CD4-positive, CD25-positive, alpha-beta regulatory T cell (primary cell): ENCODE measurements around the gene DAAM1. TPM values are rescaled to one million over a fixed set of nuclear protein-coding genes. Genes with fewer than 3 reads are reported as not detected.

Experiments used
- ATAC-seq, 2 donors: fragments of 150-1000 bp; cut with Tn5 transposase; one replicate each; pipeline ENCODE4 v1.10.0; 2021; ENCODE audit warnings: low read depth in 2 of 2, moderate number of reproducible peaks in 2 of 2, moderate library complexity in 1 of 2
- DNase-seq, 3 donors: peaks; one replicate each; pipeline versions ENCODE4 v3.0.0 to v3.0.0-alpha.2; 2012 to 2022; ENCODE audit warnings: mixed read lengths in 1 of 3
- H3K27ac ChIP-seq: one replicate; pipeline ENCODE4 v1.7.0; 2013; ENCODE audit warnings: mild to moderate bottlenecking, low read length; ENCODE audit not compliant: insufficient read depth, poor library complexity, severe bottlenecking
- H3K27me3 ChIP-seq: one replicate; pipeline ENCODE4 v1.7.0; 2013; ENCODE audit warnings: low read length; ENCODE audit not compliant: control insufficient read depth, insufficient read depth
- H3K36me3 ChIP-seq: one replicate; pipeline ENCODE4 v1.7.0; 2013; ENCODE audit warnings: mild to moderate bottlenecking, low read length, moderate library complexity; ENCODE audit not compliant: control insufficient read depth, insufficient read depth
- H3K4me1 ChIP-seq: 2 replicates; pipeline ENCODE4 v1.7.0; 2013; ENCODE audit warnings: mild to moderate bottlenecking, low read length; ENCODE audit not compliant: insufficient read depth, control insufficient read depth, poor library complexity, severe bottlenecking
- H3K4me3 ChIP-seq: one replicate; pipeline ENCODE4 v1.7.0; 2013; ENCODE audit warnings: low read depth, mild to moderate bottlenecking, low read length, moderate library complexity
- H3K9me3 ChIP-seq, 2 experiments: 1 replicate in 1 of 2; 2 replicates in 1 of 2; pipeline ENCODE4 v1.7.0; 2013; ENCODE audit warnings: low read length in 2 of 2, mild to moderate bottlenecking in 1 of 2, moderate library complexity in 1 of 2; ENCODE audit not compliant: control insufficient read depth in 2 of 2
- H3K27ac Mint-ChIP-seq, 3 donors: one replicate each; pipeline ENCODE4 v1.8.0; 2020 to 2022; ENCODE audit warnings: mild to moderate bottlenecking in 3 of 3, mixed read lengths in 3 of 3, moderate library complexity in 2 of 3
- H3K27me3 Mint-ChIP-seq: one replicate; pipeline ENCODE4 v1.8.0; 2022; ENCODE audit warnings: mild to moderate bottlenecking, mixed read lengths
- H3K36me3 Mint-ChIP-seq: one replicate; pipeline ENCODE4 v1.8.0; 2020; ENCODE audit warnings: mixed read lengths
- H3K4me1 Mint-ChIP-seq, 4 donors: one replicate each; pipeline ENCODE4 v1.8.0; 2020 to 2022; ENCODE audit warnings: mixed read lengths in 4 of 4, mild to moderate bottlenecking in 1 of 4
- H3K4me3 Mint-ChIP-seq, 4 donors: one replicate each; pipeline ENCODE4 v1.8.0; 2020 to 2022; ENCODE audit warnings: mild to moderate bottlenecking in 4 of 4, mixed read lengths in 4 of 4, moderate library complexity in 3 of 4
- H3K9me3 Mint-ChIP-seq, 7 donors: one replicate each; pipeline ENCODE4 v1.8.0; 2020 to 2022; ENCODE audit warnings: mixed read lengths in 7 of 7, mild to moderate bottlenecking in 3 of 7, moderate library complexity in 2 of 7
- polyA plus RNA-seq, 4 donors: library from polyadenylated mRNA; unstranded; fragments of 300-500 nt; fragmentation: Illumina TruSeq; gene quantifications; one replicate each; pipeline ENCODE4 v1.2.3, GENCODE V29; 2021
- total RNA-seq: library from RNA; stranded (reverse); gene quantifications from one replicate; pipeline ENCODE4 v1.2.3, GENCODE V29; 2022

The DAAM1 gene
- total and polyA plus RNA-seq, 5 donors from 2014 or later: 6.1 to 36.5 (median 11.2) TPM

DNA sequence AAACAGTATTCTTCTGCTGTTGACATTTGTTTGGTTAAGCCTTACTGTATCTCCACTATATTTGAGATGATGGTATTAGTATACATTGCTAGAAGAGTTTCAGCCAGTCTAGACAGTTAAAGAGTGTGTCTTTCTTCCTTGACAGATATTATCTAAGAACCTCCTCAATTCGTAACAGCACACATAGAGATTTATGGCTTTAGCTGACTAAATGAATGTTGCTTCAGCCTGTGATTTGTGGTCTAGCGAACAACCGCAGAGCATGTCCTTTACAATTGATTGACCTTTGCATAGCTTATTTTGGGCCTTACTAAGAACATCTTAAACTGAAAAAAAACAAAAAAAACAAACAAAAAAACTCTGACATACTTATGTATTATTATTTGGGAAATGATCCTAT lies 122.2 kb downstream of the DAAM1 start:
- Histone ChIP-seq H3K4me1 (no peaks in the 10 kb centered on the region), H3K9me3 (no peaks in the 10 kb centered on the region), H3K27me3 (no peaks in the 10 kb centered on the region), H3K27ac (no peak overlapping the region), H3K36me3 (no peaks in the 10 kb centered on the region), H3K4me3 (no peak overlapping the region)
- ATAC-seq (no peak), DNase-seq (no peak)
- no peak overlapping the region for H3K27ac Mint-ChIP-seq
- no peak overlapping the region for H3K4me3 Mint-ChIP-seq
- H3K27me3 Mint-ChIP-seq: no peaks in the 10 kb centered on the region
- peaks cover 4 to 27% (median 14%) of the 10 kb centered on the region in 4 donors for H3K4me1 Mint-ChIP-seq
- no peaks in the 10 kb centered on the region for H3K9me3 Mint-ChIP-seq
- peaks cover 4% of the 10 kb centered on the region for H3K36me3 Mint-ChIP-seq

DNA sequence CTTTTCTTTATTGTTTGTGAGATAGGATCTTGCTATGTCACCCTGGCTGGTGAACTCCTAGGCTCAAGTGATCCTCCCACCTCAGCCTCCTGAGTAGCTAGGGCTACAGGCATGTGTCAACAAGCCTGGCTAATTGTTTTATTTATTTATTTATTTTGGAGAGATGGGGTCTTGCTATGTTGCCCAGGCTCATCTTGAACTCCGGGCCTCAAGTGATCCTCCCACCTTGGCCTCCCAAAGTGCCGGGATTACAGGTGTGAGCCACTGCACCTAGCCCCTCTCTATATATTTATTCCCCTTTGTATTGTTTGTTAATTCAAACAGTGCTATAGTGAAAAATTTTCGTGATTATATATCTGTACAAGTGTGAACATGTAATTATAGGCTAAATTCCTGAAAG lies 123.3 kb downstream of the DAAM1 start:
- no peak for ATAC-seq
- H3K9me3 Mint-ChIP-seq: no peaks in the 10 kb centered on the region
- H3K4me1 ChIP-seq: no peaks in the 10 kb centered on the region
- H3K27ac Mint-ChIP-seq: no peak overlapping the region
- no peaks in the 10 kb centered on the region for H3K9me3 ChIP-seq
- no peak overlapping the region for H3K4me3 ChIP-seq
- H3K27me3 ChIP-seq: no peaks in the 10 kb centered on the region
- peaks cover 4% of the 10 kb centered on the region for H3K36me3 Mint-ChIP-seq
- H3K4me3 Mint-ChIP-seq: no peak overlapping the region
- peaks cover 0 to 18% (median 8%) of the 10 kb centered on the region in 4 donors for H3K4me1 Mint-ChIP-seq
- no peaks in the 10 kb centered on the region for H3K36me3 ChIP-seq
- H3K27me3 Mint-ChIP-seq: no peaks in the 10 kb centered on the region
- no peak for DNase-seq
- no peak overlapping the region for H3K27ac ChIP-seq

DNA sequence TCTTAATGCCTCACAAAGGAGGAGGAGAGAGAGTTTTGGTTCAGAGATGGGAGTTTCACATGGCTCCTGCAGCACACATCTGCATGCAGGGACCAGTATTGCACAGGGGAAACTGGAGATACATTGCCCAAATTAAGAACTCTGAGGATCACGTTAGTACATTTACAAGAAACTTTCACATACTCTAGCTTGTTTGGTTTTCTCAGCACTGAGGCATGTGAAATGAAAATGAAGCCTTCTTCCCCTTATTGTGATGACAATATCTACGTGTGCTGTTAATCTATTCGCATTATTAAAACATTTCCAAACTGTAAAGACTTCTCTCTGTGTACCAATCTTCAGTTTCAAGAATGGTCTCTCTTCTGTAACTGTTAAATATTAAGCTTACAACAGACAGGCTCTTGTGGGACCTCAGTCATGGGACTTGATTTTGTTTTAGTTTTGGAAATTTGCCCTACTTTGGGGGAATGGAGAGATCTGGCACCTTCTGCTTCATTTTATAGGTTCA lies 124.7 kb downstream of the DAAM1 start:
- Histone ChIP-seq H3K9me3 (no peaks in the 10 kb centered on the region), H3K4me1 (no peaks in the 10 kb centered on the region), H3K27ac (no peak overlapping the region), H3K36me3 (no peaks in the 10 kb centered on the region), H3K27me3 (no peaks in the 10 kb centered on the region), H3K4me3 (no peak overlapping the region)
- no peaks in the 10 kb centered on the region for H3K9me3 Mint-ChIP-seq
- no peak for ATAC-seq
- peaks cover 0 to 7% (median 4%) of the 10 kb centered on the region in 4 donors for H3K4me1 Mint-ChIP-seq
- DNase-seq: no peak
- H3K27ac Mint-ChIP-seq: no peak overlapping the region
- no peaks in the 10 kb centered on the region for H3K27me3 Mint-ChIP-seq
- peaks cover 4% of the 10 kb centered on the region for H3K36me3 Mint-ChIP-seq
- no peak overlapping the region for H3K4me3 Mint-ChIP-seq

DNA sequence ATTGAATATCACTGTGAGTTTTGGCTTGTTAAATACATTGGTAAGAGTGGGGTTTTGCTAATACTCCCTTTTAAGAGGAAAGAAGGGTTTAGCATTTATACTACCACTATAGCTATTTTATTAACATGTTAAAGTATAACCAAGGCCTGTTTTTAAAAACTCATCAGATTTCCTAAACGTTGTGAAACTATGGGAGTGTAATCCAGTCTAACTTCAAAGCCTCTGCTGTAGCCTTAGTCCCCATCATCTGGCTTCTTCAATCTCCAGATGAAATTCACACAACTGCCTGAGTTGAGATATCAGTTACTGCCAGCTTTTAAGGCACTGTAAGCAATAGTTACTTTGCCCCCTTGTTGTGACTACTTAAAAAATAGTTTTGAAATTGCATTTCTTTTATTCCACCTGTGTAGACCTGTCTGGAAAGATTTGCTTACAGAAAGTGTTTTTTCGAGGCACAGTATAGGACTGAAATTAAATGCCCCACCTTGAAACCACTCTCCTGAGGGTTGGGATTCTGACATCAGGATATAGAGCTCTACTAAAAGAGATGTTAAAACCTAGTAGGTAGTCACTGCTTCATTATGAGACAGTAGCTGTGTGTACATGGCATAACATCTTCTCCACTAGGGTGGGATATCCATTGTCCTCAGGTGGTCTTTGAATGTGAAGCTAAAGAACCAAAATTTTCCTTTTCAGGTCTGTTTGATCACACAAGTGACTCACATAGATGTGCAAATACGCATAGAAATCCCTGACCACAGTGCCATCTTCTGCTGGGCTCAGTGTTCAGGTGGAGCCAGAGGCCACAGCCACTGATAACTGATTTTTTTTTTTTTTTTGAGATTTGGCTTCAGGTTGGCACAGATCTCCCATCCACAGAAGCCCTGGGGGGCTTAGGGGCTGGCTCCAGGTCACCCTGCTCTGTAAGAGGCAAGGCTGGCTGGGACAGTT lies 125.5 kb downstream of the DAAM1 start:
- Histone ChIP-seq H3K4me1 (no peaks in the 10 kb centered on the region), H3K27ac (no peak overlapping the region), H3K27me3 (no peaks in the 10 kb centered on the region), H3K36me3 (no peaks in the 10 kb centered on the region), H3K4me3 (no peak overlapping the region), H3K9me3 (no peaks in the 10 kb centered on the region)
- H3K4me3 Mint-ChIP-seq: no peak overlapping the region
- peaks cover 0 to 7% (median 4%) of the 10 kb centered on the region in 4 donors for H3K4me1 Mint-ChIP-seq
- no peak overlapping the region for H3K27ac Mint-ChIP-seq
- ATAC-seq (no peak), DNase-seq (no peak)
- no peaks in the 10 kb centered on the region for H3K9me3 Mint-ChIP-seq
- peaks cover 4% of the 10 kb centered on the region for H3K36me3 Mint-ChIP-seq
- H3K27me3 Mint-ChIP-seq: no peaks in the 10 kb centered on the region

DNA sequence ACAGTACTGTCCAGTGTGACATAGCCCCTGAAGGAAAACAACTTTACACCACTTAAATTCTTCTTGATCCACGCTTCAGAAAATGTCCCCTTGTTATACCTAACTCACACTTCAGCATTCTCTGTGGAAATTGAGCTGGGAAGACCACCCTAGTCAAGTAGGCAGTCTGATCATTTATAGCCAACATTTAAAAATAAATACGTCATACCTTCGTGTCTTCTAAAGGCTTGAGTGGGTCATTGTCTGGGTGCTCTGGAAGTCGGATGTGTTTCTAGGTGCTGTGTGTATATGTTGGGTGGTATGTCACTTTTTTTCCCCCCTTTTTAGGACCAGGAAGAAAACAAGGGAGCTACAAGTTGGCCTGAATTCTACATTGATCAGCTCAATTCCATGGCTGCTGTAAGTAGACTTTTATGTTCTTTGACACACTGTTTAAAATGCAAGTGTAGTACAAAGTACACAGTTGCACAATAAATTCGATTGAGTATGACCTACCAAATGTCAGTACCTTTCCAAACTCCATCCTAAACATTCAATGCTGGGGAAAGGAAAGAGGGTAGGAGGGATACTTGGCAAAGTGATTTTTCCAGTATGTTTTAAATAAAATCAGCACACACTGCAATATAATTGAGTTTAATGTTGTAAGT lies 126.6 kb downstream of the DAAM1 start:
- Mint-ChIP-seq H3K27me3 (no peaks in the 10 kb centered on the region), H3K4me3 (no peak overlapping the region), H3K36me3 (peaks cover 4% of the 10 kb centered on the region), H3K9me3 (no peaks in the 10 kb centered on the region), H3K27ac (no peak overlapping the region), H3K4me1 (peaks cover 0 to 7% (median 4%) of the 10 kb centered on the region in 4 donors)
- Histone ChIP-seq H3K27me3 (no peaks in the 10 kb centered on the region), H3K36me3 (no peaks in the 10 kb centered on the region), H3K4me1 (no peaks in the 10 kb centered on the region), H3K9me3 (no peaks in the 10 kb centered on the region), H3K27ac (no peak overlapping the region), H3K4me3 (no peak overlapping the region)
- no peak for ATAC-seq
- DNase-seq: no peak

DNA sequence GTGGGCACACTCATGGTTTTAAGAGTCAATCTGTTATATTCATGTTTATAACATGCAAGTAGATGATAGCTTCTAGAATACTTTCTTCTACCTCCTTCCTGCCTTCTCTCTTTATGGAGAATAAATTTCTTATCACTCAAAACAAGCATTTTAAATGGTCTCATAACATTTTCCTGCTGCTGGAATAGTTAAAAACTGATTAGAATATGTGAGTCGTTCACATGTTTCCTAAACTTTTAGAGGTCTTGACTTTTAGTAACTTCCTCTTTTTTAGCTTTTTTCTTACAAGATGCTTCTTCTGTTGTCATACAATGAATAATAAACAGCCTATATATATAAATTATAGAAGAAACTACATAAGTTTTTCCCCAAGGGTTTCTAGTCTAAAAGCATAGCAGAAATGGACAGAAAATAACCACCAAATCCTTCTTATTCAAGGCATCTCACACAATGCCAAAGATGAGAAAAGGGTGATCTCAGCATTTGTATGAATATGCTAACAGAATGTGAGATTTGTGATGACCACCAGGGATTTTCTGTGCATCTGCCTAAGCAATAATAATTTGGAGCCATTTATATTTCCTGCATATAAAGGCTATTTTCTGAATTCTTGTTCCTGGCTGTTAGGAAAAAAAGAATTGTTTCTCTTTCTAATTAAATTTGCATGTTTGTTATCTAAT lies 127.8 kb downstream of the DAAM1 start:
- Histone ChIP-seq H3K4me3 (no peak overlapping the region), H3K36me3 (peaks cover 6% of the 10 kb centered on the region), H3K4me1 (no peaks in the 10 kb centered on the region), H3K27me3 (no peaks in the 10 kb centered on the region), H3K27ac (no peak overlapping the region), H3K9me3 (no peaks in the 10 kb centered on the region)
- H3K36me3 Mint-ChIP-seq: peaks cover 9% of the 10 kb centered on the region
- no peak overlapping the region for H3K27ac Mint-ChIP-seq
- DNase-seq (no peak), ATAC-seq (no peak)
- H3K9me3 Mint-ChIP-seq: no peaks in the 10 kb centered on the region
- no peaks in the 10 kb centered on the region for H3K27me3 Mint-ChIP-seq
- H3K4me3 Mint-ChIP-seq: no peak overlapping the region
- peaks cover 0 to 4% (median 0%) of the 10 kb centered on the region in 4 donors for H3K4me1 Mint-ChIP-seq

DNA sequence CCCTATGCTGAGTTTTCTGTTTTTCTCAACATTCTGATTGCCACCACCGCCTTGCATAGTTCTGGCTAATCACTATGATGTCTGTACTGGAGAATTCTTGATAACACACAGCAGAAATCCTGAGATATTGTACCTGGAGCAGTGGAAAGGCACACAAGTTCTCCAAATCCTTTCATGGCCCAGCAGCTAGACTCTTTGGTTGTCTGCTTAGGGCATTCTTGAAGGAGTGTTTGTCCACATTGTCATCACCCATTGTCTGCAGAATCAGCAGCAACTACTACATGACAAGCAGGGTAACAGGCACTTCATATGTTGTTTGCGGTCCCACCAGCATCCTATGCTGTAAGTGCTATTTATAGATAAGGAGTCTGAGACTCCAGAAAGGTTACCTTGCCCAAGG lies 128.9 kb downstream of the DAAM1 start:
- H3K4me3 Mint-ChIP-seq: no peak overlapping the region
- H3K4me1 Mint-ChIP-seq: peaks cover 0 to 1% (median 0%) of the 10 kb centered on the region in 4 donors
- Histone ChIP-seq H3K27me3 (no peaks in the 10 kb centered on the region), H3K36me3 (peaks cover 6% of the 10 kb centered on the region), H3K4me1 (no peaks in the 10 kb centered on the region), H3K4me3 (no peak overlapping the region), H3K9me3 (no peaks in the 10 kb centered on the region), H3K27ac (no peak overlapping the region)
- no peaks in the 10 kb centered on the region for H3K9me3 Mint-ChIP-seq
- peaks cover 12% of the 10 kb centered on the region for H3K36me3 Mint-ChIP-seq
- H3K27ac Mint-ChIP-seq: no peak overlapping the region
- no peak for ATAC-seq
- H3K27me3 Mint-ChIP-seq: no peaks in the 10 kb centered on the region
- no peak for DNase-seq
